ENCODE data around the gene PLA2G15.
"Not testable (repeated sequence)": the region's sequence is repeated elsewhere in the genome, so short reads cannot be mapped to it uniquely, and the experiment has no call there.

Gene PLA2G15

DNA sequence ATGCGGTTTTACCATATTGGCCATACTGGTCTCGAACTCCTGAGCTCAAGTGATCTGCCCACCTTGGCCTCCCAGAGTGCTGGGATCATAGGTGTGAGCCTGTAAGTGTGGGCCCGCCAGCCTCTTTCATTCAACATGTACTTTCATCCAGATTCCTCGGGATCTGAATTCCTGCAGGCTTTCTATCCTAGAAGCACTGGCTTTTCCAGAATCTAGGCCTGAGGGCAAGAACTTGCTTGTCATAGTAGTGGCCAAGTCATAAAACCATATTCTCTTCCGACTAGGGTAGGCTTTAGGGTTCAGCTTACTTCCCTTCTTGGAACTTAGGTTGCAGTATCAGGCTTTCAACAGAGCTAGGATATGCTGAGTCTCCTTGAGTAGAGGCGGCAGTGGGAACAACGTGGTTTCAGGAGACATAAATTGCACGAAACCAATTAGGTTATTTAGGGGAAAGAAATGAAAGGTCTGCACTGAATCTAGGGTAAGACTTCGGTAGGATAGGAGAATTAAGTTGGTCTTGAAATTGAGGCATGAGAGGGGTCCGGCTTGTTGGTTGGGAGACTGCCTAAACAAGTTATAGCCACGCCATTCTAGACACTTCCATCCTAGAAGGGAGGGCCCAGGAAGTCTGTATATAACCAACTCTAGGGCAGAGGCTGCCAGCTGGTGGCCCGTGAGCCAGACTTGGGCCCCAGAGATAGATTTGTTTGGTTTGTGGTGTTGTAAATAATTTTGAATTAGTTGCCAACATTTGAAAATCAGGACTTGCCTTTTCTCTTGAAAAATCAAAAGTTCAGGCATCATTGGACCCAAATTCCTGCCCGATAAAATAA lies 34.8 kb downstream of the PLA2G15 start:
- DNase-seq (ENCODE audit: low spot score) = no peak

DNA sequence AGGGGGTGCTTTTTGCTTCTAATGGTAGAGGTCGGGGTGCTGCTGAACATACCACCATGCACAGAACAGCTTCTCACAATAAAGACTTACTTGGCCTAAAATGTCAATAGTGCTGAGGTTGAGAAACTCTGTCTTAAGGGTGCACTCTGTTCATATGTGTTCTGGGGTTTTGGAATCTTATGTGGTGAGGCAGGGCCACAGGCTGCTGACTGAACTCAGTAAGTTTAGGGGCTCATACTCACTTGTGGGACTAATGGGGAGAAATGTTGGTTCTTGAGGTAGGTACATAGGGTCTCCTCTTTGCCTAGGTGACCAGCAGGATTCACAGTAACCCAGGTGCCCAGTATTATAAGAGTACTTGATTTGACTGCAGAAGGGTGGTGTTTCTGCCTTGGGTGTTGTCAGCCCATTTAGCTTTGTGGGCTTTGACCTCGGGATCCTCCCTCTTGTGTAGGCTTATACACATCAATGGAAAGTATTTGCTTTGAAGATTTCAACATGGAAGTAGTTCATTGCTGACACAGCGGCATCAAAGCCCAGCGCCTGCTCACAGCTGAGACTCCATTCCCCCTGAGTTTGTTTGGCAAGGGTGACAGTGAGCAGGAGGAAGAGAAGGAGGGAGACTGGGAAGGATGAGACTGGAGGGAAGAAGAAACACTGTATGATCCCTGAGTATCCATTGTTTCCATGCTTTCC lies 36.3 kb downstream of the PLA2G15 start:
- no peak for DNase-seq (ENCODE audit: low spot score)

DNA sequence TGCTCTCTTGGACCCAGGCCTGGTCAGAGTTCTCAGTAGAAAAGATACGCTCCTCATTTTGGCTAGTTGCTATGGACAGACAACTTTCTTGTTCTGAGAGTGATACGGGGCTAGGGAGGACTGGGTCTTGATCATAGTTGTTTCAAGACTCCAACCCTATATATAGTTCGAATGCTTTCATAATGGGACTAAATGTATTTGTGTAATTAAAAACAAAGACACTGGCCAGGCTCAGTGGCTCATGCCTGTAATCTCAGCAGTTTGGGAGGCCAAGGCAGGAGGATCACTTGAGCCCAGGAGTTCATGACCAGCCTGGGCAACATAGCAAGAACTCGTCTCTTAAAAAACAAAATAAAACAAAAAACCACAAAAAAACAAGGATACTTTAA lies 36.9 kb downstream of the PLA2G15 start:
- no peak for DNase-seq (ENCODE audit: low spot score)

DNA sequence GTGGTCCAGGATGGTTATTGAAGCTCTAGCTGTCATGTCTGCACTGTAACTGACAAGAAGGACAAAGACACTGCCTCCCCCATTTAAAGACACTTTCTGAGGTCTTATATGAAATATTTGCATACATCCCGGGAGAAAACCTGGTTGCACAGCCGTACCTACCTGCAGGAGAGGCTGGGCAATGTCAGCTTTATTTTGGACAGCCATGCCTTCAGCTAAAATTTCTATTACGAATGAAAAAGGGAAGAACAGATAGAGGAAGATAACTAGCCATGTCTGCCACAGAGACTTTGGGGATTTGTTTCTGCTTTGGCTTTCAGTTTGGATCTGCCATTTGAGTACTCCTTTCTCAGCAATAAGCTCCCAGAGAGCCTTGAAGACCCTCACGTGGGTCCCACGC lies 38.2 kb downstream of the PLA2G15 start:
- DNase-seq (ENCODE audit: low spot score) = no peak

GRCh38 chr16:68283801-68284598 lies 38.8 kb downstream of the PLA2G15 start:
- no peak for DNase-seq (ENCODE audit: low spot score)

- no peak for DNase-seq (ENCODE audit: low spot score)
Observed at GRCh38 chr16:68284847-68285246, 39.7 kb downstream of the PLA2G15 start.

DNA sequence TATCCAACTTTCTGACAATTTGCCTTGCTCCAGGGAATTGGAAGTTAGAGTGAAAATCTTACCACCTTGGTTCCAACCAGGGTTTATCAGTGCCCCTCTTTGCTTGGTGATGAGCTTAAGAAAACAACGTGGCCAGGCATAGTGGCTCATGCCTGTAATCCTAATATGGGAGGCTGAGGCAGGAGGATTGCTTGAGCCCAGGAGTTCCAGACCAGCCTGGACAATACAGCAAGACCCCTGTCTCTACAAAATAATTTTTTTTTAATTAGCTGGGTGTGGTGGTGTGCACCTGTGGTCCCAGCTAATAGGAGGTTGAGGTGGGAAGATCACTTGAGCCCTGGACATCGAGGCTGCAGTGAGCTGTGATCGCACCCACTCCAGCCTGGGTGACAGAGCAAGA lies 40.5 kb downstream of the PLA2G15 start:
- no peak for DNase-seq (ENCODE audit: low spot score)

GRCh38 chr16:68286153-68287074 lies 41.2 kb downstream of the PLA2G15 start:
- no peak for DNase-seq (ENCODE audit: low spot score)

GRCh38 chr16:68287276-68288251 lies 42.4 kb downstream of the PLA2G15 start:
- no peak for DNase-seq (ENCODE audit: low spot score)

GRCh38 chr16:68288252-68288650 lies 43.1 kb downstream of the PLA2G15 start:
- DNase-seq (ENCODE audit: low spot score) = no peak

GRCh38 chr16:68288796-68289195 lies 43.6 kb downstream of the PLA2G15 start:
- not testable (repeated sequence) for DNase-seq (ENCODE audit: low spot score)

GRCh38 chr16:68289202-68289601 lies 44.0 kb downstream of the PLA2G15 start:
- no peak for DNase-seq (ENCODE audit: low spot score)

DNA sequence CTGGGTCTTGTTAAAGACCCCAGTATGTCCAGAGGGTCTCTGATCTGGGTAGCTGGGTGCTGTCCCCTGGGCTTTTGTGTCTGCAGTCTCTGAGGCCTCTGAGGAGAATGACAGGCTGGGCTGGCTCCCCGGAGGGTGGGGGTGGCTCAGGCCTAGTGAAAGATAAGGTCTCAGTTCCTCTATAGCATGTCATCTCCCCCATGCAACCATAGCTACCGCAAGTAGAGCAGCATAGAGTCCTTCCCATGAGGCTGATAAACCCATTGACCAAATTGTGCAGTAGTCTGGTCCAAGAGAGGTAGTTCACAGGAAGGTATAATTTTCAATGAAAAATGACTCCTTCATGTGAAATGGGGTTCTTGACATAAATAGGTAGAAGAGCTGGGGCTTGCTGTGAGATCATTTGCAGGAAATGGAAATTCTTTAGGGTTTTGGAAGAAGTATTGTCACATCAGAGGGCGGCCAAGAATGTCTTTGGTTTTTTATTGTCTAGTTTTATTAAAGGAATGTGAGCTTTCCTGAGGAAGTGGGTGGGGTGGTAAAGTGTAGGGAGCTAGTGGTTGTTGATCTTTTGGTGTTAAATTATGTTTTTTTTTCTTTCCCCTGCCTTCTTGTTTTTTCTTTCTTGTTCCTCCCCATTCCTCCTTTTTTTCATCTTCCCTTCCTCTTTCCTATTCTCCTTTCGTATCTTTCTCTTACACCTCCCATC lies 44.6 kb downstream of the PLA2G15 start:
- no peak for DNase-seq (ENCODE audit: low spot score)

GRCh38 chr16:68290450-68290849 lies 45.3 kb downstream of the PLA2G15 start:
- no peak for DNase-seq (ENCODE audit: low spot score)

GRCh38 chr16:68291227-68291626 lies 46.1 kb downstream of the PLA2G15 start:
- no peak for DNase-seq (ENCODE audit: low spot score)

DNA sequence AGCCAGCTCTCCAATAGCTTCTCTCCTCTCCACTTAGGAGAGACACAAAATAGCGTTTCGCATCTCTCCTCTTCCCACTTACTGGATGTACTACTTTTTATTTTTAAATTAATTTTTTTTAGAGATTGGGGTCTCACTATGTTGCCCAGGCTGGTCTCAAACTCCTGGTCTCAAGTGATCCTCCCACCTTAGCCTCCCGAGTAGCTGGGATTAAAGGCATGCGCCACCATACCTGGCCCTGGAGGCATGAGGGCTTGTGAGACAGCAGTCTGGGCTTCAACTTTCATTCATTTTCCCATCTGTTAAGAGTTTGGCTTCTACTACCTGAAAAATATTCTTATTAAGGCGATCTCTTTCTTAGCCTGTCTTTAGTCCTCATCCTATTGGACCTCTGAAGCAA lies 47.3 kb downstream of the PLA2G15 start:
- DNase-seq (ENCODE audit: low spot score) = no peak

GRCh38 chr16:68296291-68296690 lies 51.1 kb downstream of the PLA2G15 start:
- DNase-seq (ENCODE audit: low spot score) = no peak

- no peak for DNase-seq (ENCODE audit: low spot score)
Observed at GRCh38 chr16:68296693-68297092, 51.5 kb downstream of the PLA2G15 start.

- no peak for DNase-seq (ENCODE audit: low spot score)
Observed at GRCh38 chr16:68297908-68298307, 52.7 kb downstream of the PLA2G15 start.

DNA sequence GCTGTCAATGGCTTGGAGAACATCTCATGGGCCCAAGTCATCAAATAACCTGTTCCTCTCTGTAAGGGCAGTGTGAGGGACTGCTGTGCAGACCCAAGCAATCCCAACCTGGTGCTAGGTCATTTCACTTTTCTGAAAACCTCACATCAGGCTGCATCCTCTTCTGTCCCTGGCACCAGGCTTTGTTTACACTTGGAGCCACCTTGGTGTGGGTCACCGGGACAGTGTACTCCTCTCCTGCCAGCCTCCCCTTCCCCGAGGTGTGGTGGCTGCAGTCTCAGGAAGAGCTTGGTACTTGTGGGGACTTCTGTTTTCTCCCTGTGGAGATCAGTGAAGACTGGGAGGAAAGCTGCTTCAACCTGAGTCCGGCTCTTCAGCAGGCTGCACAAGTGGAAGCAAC lies 53.1 kb downstream of the PLA2G15 start:
- DNase-seq (ENCODE audit: low spot score) = no peak

All from ecto neural progenitor cell (in vitro differentiated cells).